Lower lobe of right lung (tissue), 2 donors: Measurements from ENCODE around the gene PSMA4. TPM values are rescaled to one million over a fixed set of nuclear protein-coding genes. Genes with fewer than 3 reads are reported as not detected.
A peak's percentile ranks its signal among the peaks of the same experiment; 100 is the strongest.

ENCODE experiments used
- ATAC-seq, 2 donors: fragments of 200-7000 bp; cut with Tn5 transposase; one replicate each; pipeline ENCODE4 v1.9.1; 2020 to 2022; ENCODE audit warnings: mild to moderate bottlenecking in 2 of 2, moderate library complexity in 2 of 2
- DNase-seq: peaks from one replicate; pipeline ENCODE4 v3.0.0-alpha.2; 2020
- H3K27ac ChIP-seq: fragments of 200-600 bp; one replicate; pipeline ENCODE4 v1.8.0; 2022
- H3K27me3 ChIP-seq: fragments of 200-600 bp; one replicate; pipeline ENCODE4 v1.8.0; 2022; ENCODE audit warnings: low read depth
- H3K36me3 ChIP-seq: fragments of 200-600 bp; one replicate; pipeline ENCODE4 v1.8.0; 2022; ENCODE audit warnings: mild to moderate bottlenecking
- H3K4me1 ChIP-seq: fragments of 200-600 bp; one replicate; pipeline ENCODE4 v1.8.0; 2022
- H3K4me3 ChIP-seq: fragments of 200-600 bp; one replicate; pipeline ENCODE4 v1.8.0; 2022; ENCODE audit warnings: mild to moderate bottlenecking
- H3K9me3 ChIP-seq: fragments of 200-600 bp; one replicate; pipeline ENCODE4 v1.8.0; 2022
- intact Hi-C: fragments of 100-400 bp; cut with DNase I; formaldehyde crosslinking; loops from one replicate; pipeline ENCODE4 v1.11.0; 2022
- total RNA-seq: library from RNA; stranded (reverse); fragmentation: NEBNext Ultra II Directional; extraction: Animal tissue kit (Norgen Biotek cat#: 25700); gene quantifications from one replicate; pipeline ENCODE4 v1.2.1, GENCODE V29; 2021
- TF ChIP-seq, protein P1 (sequence below): fragments of 200-600 bp; IDR thresholded peaks from one replicate; pipeline ENCODE4 v1.8.0; 2022; ENCODE audit warnings: antibody characterized with exemption, mild to moderate bottlenecking
- donor health status: DM: no; HTN: yes; CAD: no; lungs with severe emphysema.

The PSMA4 gene
- total RNA-seq, 1 donor from 2014 or later = 130 TPM

DNA sequence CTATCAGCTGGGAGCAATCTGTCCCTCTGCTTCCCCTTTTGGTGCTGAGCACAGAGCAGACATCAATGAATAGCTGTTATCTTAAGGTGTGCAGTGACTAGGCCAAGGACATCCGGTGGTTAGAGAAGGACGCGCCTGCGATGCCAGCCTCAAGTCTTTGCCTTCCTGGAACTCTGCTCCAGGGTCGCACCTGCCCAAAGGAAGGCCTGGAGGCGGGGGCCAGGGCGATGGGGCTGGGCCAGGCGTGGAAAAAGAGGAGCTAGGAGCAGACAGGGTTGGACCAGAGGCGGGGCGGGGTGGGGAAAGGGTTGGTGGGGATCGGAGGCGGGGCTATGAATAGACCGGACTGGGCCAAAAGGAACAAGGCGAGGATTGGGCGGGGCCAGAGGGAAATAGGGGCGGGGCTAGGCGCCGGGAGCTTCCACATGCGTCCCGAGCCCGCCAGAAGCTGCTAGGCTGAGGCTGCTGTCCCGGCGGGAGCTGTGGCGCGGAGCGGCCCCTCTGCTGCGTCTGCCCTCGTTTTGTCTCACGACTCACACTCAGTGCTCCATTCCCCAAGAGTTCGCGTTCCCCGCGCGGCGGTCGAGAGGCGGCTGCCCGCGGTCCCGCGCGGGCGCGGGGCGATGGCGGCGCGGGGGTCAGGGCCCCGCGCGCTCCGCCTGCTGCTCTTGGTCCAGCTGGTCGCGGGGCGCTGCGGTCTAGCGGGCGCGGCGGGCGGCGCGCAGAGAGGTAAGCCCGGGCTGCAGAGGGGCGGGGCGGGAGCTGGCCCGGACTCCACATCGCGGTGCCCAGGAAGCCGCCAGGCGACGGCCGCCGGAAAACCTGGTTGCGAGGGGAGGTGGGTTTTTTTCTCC, 25.1 kb downstream of the PSMA4 start, which contains the start of gene CHRNA5:
Gene CHRNA5, plus strand, starts transcription at position 424 of the 854 bp plus-strand sequence. Its CDS starts 200 bp downstream, at position 624.
- Histone ChIP-seq H3K27ac (no peak within 1 kb of the TSS), H3K4me3 (peak within 1 kb of the TSS; percentile 61), H3K4me1 (peaks cover 14% of the 10 kb centered on the region), H3K9me3 (no peaks in the 10 kb centered on the region), H3K36me3 (no peaks in the 10 kb centered on the region), H3K27me3 (no peaks in the 10 kb centered on the region)
- peak; percentile 92 for DNase-seq
- intact Hi-C loops = no loop called here
- TF ChIP-seq, protein P1, sequence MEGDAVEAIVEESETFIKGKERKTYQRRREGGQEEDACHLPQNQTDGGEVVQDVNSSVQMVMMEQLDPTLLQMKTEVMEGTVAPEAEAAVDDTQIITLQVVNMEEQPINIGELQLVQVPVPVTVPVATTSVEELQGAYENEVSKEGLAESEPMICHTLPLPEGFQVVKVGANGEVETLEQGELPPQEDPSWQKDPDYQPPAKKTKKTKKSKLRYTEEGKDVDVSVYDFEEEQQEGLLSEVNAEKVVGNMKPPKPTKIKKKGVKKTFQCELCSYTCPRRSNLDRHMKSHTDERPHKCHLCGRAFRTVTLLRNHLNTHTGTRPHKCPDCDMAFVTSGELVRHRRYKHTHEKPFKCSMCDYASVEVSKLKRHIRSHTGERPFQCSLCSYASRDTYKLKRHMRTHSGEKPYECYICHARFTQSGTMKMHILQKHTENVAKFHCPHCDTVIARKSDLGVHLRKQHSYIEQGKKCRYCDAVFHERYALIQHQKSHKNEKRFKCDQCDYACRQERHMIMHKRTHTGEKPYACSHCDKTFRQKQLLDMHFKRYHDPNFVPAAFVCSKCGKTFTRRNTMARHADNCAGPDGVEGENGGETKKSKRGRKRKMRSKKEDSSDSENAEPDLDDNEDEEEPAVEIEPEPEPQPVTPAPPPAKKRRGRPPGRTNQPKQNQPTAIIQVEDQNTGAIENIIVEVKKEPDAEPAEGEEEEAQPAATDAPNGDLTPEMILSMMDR = no peak
- peak; percentile 97 to 98 for ATAC-seq

DNA sequence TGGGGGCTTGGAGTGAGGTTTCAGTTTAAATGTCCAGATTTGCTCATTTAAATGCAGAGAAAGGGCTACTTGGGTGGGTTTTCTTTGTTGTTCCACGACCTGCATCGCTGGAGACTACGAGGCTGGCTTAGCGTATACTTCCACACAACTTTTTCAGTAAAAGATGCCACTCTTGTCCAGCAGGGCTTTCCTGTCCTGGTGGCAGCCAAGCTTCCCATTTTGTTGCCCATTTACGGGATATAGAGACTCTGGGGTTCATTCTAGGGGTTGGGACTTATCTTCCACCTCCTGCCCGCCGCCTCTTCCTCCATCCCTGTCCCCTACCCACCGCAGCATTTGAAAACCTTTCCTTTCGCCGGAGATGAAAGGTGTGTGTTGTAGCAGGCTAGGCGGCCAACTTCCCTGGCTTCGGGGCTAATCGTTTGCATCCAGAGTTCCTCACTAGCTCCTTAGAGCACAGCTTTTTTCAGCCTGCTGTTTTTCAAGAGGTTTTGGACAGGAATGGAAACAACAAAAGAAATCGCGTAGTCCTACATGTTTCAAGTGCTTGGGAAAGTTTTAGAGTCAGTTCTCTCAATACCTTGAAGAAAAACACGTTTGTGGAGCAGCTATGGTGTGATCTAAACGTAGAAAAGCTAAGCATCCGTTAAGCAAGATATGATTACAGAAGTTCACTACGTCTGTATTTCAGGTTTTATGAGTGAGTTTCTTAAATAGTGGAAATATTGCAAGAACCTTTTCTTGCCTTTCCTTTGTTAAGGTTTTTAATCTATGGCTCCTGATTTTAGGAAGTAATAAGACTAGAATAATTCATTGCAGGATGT, 25.9 kb downstream of the PSMA4 start:
- DNase-seq = no peak
- Histone ChIP-seq H3K27ac (no peak overlapping the region), H3K4me3 (peak overlapping the region; percentile 61), H3K27me3 (no peaks in the 10 kb centered on the region), H3K36me3 (no peaks in the 10 kb centered on the region), H3K9me3 (no peaks in the 10 kb centered on the region), H3K4me1 (peaks cover 14% of the 10 kb centered on the region)
- peak; percentile 23 to 25 for ATAC-seq
- intact Hi-C loops = no loop called here
- TF ChIP-seq, protein P1 = no peak

DNA sequence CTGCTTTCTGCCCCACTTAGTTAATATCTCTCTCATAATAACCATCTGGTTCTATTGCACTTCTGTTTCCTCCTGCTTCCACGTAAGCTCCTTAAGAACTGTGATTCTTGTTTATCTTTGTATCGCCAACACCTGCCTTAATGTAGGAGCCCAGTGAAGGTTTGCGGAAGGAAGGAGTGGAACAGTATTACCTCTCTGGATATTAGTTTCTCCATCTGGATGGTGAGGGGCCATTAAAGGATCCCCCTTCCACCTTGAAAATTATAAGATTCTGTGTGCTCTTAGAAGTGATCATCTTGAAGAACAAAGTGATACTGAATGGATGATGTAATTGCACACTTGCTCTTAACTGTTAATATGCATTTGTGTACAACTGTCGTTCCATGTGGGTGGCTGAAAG, 27.3 kb downstream of the PSMA4 start:
- H3K36me3 ChIP-seq = no peaks in the 10 kb centered on the region
- H3K4me3 ChIP-seq = no peak overlapping the region
- no peaks in the 10 kb centered on the region for H3K9me3 ChIP-seq
- TF ChIP-seq, protein P1 = no peak
- peaks cover 14% of the 10 kb centered on the region for H3K4me1 ChIP-seq
- no peaks in the 10 kb centered on the region for H3K27me3 ChIP-seq
- no peak overlapping the region for H3K27ac ChIP-seq
- intact Hi-C loops = no loop called here
- no peak for DNase-seq
- no peak for ATAC-seq

DNA sequence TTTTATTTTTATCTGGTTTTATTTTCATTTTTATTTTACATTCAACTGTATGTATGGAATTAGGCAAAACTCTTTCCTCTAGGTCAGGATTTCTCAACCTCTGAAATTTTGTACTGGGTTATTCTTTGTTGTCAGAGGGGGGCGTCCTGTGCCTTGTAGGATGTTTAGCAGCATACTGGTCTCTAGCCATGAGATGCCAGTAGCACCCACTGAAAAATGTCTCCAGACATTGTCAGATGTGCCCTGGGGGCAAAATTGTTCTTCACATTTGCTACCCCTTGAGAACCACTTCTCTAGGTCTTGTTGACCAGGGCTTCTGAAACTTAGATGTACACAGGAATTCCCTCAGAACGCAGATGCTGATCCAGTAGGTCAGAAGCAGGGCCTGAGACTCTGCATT, 30.5 kb downstream of the PSMA4 start:
- TF ChIP-seq, protein P1 = no peak
- Histone ChIP-seq H3K9me3 (no peaks in the 10 kb centered on the region), H3K27ac (no peak overlapping the region), H3K27me3 (no peaks in the 10 kb centered on the region), H3K36me3 (no peaks in the 10 kb centered on the region), H3K4me1 (peaks cover 9% of the 10 kb centered on the region), H3K4me3 (no peak overlapping the region)
- DNase-seq (no peak), ATAC-seq (no peak)
- intact Hi-C loops = no loop called here

DNA sequence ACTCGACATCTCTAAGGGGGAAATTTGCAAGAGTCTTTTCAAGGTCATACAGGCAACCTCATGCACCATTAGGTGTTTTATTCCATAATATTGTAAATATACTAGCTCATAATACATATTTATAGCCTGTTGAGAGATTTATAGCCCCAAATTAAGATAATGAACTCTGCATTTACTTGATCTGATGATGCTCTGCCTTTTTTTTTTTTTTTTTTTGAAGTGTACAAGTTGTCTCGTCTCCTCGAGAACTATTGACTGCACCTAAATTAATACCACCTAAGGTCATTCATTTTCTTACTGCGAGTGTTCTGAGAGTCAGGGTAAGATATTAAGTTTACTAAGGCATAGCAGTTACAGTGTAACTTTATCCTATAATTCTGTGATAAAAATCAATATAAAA, 31.1 kb downstream of the PSMA4 start:
- intact Hi-C loops = no loop called here
- Histone ChIP-seq H3K27me3 (no peaks in the 10 kb centered on the region), H3K4me1 (peaks cover 2% of the 10 kb centered on the region), H3K9me3 (no peaks in the 10 kb centered on the region), H3K36me3 (no peaks in the 10 kb centered on the region), H3K4me3 (no peak overlapping the region), H3K27ac (no peak overlapping the region)
- TF ChIP-seq, protein P1 = no peak
- ATAC-seq (no peak), DNase-seq (no peak)
